GM21367 (cell line): ENCODE results near the gene PDHX.

ENCODE experiments used
- ATAC-seq: cut with Tn5 transposase; IDR thresholded peaks from one replicate; pipeline ENCODE4 v1.9.1; 2021; ENCODE audit not compliant: unreplicated experiment

PDHX gene

GRCh38 chr11:34988294-34989255 lies 72.2 kb downstream of the PDHX start:
- no peak for ATAC-seq

GRCh38 chr11:34990916-34991315 lies 74.5 kb downstream of the PDHX start:
- ATAC-seq = no peak

- ATAC-seq = no peak
Observed at GRCh38 chr11:34994854-34995253, 78.4 kb downstream of the PDHX start.

DNA sequence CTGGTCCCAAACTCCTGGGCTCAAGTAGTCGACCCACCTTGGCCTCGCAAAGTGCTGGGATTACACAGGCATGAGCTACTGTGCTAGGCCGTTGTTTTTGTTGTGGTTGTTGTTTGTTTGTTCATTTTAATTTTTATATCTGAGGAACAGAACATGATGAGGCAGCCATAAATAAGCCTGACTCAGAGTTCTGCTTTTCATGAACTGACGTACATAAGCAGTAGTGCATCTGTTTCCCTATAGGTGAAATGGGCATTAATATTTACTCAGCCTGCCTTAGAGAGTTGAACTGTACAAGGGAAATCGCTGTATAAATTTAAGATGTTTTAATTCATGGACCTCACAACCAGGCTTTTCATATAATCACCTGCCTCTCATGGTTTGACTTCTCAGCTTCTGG lies 80.5 kb downstream of the PDHX start:
- ATAC-seq = no peak

- ATAC-seq = no peak
Observed at GRCh38 chr11:34997952-34998528, 81.6 kb downstream of the PDHX start.

DNA sequence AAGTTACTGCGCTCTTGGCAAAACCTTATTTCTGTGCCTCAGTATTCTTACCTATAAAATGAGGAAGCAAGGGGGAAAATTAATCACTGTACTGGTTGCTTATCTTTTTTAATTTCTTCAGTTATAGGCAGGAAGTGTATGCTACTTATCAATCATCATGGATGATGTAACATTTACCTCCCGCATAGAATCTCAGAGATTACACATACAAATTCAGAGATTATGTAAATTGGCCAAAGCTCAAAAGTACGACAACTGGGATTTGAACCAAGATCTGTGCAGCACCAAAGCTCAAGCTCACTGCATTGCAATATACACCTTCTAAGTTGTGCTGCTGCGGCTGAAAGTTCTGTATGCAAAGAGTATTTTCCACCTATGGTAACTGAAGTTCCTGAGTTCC lies 83.0 kb downstream of the PDHX start:
- no peak for ATAC-seq

GRCh38 chr11:35003186-35003585 lies 86.8 kb downstream of the PDHX start:
- ATAC-seq = no peak

DNA sequence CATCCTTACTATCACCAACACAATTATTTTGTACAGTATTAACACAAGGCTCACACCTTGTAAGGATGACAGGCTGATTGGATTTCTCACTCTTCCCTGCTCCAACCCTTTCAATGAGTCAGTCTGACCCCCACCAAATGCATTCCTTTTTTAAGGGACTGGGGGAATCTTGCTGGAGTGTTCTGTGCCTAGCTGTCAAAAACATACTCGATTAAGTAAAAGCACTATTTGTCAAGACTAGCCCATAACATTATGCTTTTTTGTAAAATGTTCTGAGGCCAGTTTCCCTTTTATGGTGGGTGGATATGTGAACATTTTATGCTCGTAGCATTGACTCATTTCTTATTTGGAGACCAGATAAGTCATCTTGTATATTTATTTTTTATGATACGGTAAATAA lies 87.2 kb downstream of the PDHX start:
- ATAC-seq = no peak

DNA sequence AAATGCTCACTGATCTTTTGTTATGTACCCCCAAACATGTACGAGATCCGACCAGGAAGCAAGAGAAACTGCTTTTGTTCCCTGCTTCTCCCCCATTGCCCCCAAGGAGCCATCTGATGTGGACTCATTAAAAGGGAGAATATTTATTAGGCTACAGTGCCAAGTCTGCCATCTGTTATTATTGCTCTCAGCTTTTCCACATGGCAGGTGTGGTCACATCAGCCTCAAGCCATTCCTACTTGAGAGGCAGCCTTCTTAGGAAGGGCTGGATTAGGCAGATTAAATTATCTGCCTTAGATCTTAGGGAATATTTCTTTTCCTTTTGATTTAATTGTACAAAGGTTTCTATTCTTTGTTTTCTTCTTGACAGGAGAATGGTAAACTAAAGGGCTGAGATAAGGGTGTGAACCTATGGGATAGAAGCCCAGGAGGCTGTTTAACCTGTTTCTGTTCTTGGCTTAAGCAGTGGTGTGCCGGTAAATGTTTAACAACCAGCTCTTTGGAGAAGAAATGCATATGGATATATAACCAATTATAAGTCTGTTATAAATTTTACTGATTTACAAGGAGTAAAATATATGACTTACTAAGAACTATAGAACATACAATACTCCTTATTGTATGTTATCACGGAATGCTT lies 88.8 kb downstream of the PDHX start:
- no peak for ATAC-seq

- ATAC-seq = peak; percentile 89
Observed at GRCh38 chr11:35006389-35007128, 90.1 kb downstream of the PDHX start.

DNA sequence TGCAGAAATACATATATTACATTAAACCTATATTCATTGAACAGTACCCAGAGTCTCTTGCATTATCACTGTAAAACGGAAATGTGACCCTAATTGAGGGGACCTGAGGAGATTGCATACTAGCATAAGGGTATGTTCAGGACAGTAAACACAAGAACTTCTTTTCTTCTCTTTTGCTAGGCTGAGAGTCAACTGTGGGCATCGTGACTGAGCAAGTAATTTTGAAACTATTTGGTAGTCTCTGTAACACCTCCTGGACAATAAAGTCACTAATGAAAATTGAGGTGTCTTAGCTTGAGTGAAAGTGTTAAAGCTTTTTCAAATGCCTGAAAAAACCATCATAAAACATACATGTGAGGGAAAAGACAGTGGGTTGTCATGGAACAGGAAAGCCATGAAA lies 90.9 kb downstream of the PDHX start:
- ATAC-seq = peak; percentile 58

- ATAC-seq = no peak
Observed at GRCh38 chr11:35009191-35009943, 92.9 kb downstream of the PDHX start.

DNA sequence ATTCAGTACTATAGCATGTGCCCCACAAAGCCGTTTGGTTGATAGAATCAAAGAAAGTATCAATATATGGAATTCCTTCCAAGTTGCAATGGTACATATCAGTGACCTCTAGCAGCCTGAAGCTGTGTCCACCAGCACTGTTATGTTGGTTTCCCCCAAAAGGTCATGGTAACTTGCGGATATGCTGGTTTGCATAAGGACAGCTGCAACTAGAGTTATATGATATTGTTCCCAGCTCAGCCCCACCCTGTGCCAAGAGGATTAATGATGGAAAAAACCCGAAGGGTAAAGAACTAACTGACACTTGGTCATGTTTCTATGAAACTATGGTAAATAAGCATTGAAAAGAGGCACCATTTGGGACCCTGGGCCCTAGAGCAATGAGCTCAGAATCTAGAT lies 93.5 kb downstream of the PDHX start:
- ATAC-seq = no peak

DNA sequence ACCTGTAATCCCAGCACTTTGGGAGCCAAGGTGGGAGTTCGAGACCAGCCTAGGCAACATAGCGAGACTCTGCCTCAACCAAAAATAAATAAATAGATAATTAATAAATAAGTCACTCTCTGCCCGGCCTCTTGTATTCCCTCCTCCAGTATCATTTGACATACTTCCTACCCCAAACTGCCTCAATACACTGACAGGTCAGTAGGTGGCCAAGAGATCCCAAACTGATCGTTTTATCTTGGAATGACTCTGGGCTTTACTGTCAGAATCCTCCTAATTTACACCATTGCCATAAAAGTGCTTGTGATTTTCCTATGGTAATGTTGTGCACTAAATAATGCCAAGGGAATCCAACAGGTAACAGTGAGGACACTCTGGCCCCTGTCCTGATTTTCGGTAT lies 94.2 kb downstream of the PDHX start:
- no peak for ATAC-seq

DNA sequence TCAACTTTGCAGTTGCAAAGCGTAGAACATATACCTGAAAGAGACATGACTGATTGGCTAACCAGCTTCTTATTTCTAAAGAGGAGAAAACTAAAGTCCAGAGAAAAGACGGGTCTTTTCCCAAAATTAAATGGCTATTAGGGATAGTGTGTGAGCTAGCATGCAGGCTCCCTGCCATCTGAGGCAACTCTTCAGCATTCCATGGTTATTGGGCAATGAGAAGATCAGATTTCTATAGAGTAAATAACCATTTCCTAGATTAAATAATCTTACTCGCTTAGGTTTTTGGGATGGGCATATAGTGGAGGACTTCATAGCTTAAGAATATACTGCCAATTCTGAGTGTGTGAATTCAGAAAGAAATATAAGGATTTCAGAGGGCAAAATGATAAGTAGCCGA lies 95.0 kb downstream of the PDHX start:
- ATAC-seq = no peak

DNA sequence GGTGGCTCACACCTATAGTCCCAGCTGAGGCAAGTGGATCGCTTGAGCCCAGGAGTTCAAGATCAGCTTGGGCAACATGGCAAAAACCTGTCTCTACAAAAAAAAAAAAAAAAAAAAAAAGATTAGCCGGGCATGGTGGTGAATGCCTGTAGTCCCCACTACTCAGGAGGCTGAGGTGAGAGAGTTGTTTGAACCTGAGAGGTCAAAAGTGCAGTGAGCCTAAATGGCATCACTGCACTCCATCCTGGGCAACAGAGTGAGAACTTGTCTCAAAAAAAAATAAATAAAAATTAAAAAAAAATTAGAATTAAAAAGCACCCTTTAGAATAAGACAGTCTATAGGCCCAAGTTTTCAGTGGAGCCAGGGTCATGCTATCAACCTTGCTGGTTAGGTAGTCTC lies 95.5 kb downstream of the PDHX start:
- no peak for ATAC-seq

GRCh38 chr11:35012467-35013191 lies 96.2 kb downstream of the PDHX start:
- ATAC-seq = peak; percentile 59

DNA sequence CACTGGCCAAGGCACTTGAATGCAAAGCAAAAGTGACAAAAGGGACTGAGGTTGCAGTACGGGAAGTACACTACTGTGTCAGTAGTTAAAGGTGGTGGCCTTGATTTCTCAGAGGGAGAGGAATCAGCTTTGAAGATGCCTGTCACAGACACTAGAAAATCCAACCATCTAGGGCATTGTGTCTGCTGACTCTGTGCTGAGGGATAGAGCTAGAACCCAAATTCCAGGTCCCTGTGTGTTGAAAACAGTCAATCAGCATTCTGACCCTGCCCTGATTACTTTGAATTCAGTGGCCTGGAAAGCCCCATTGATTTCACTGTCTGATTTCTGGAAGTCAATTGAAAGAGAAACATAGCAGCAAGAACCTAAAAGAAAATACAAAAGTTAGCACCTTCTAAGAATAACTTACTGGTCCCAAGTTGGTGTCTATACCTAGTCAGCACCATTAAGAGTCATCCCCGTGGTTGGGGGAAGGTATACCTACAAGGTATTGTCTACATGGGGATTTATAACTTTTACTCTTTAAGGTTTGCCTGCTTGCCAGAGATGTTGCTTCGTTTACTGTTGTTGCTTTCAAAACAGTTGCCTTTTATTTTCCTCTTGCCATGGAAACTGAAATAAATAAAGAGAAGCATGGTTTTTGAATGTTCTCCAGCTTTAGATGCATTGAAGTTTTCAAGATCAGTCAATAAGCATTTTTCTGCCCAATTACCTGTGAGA lies 97.3 kb downstream of the PDHX start:
- peak; percentile 35 for ATAC-seq

DNA sequence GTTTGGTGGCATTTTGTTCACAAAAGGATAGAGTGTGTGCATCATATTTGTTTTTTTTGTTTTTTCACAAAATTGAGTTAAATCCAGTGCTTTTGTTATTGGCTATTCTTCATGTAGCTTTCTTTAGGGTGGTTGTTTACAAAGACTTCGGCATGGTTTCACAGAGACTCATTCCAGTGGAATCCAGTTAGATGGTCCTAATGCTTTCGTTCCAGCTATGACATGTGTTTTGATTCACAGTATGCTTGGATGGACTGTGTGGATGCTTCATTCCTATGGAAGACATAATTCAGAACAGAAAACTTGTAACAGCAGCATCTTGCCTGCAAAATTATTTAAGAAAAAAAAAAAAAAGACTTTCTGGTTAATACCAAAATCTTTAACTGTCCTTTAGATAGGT lies 97.9 kb downstream of the PDHX start:
- no peak for ATAC-seq
